Raji (cell line): ENCODE data around the gene ABCA13.

Source experiments
- POLR2A ChIP-seq: IDR thresholded peaks from 2 replicates; pipeline ENCODE4 v1.6.1; 2011; ENCODE audit warnings: low read depth, low read length, control low read depth; ENCODE audit not compliant: insufficient read depth

ABCA13 gene

GRCh38 chr7:48355346-48355745, 184.1 kb downstream of the ABCA13 start:
- no peak for TF ChIP-seq POLR2A

GRCh38 chr7:48360574-48360973, 189.3 kb downstream of the ABCA13 start:
- no peak for TF ChIP-seq POLR2A

GRCh38 chr7:48363174-48363573, 191.9 kb downstream of the ABCA13 start:
- TF ChIP-seq POLR2A, result no peak

- no peak for TF ChIP-seq POLR2A
These were observed 193.8 kb downstream of the ABCA13 start for GRCh38 chr7:48365010-48365409.

DNA sequence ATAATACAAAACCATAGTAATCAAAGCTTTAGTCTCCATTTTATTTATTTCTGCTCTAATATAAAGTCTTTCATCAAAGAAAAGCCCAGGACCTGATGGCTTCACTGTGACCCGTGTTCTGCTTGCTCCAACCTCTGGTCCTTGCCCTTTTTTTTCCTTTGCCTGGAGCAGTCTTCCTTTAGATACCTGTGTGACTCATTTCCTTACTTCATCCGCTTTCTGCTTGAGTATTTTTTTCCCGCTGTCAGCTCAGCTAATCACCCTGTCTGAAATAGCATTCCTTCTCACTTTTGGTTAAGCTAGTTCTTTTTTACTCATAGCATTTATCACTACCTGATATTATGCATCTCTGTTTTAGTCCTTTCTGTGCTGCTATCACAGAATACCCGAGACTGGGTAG, 194.8 kb downstream of the ABCA13 start:
- TF ChIP-seq POLR2A, result no peak

DNA sequence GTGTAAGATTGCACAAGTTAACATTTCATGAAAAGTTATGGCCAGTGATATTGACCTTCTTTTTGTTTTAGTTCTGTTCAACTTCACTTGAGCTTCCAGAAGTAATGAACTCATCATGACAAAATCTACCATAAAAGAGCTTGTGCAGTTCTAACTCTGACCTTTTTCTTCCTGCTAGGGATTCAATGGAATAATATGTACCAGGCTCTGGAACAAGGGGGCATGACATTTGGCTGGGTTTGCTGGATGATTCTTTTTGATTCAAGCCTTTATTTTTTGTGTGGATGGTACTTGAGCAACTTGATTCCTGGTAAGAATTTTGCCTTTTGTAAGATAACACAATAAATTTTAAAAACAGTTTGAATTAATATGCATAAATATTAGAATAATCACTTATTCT, 205.0 kb downstream of the ABCA13 start:
- TF ChIP-seq POLR2A, result no peak

DNA sequence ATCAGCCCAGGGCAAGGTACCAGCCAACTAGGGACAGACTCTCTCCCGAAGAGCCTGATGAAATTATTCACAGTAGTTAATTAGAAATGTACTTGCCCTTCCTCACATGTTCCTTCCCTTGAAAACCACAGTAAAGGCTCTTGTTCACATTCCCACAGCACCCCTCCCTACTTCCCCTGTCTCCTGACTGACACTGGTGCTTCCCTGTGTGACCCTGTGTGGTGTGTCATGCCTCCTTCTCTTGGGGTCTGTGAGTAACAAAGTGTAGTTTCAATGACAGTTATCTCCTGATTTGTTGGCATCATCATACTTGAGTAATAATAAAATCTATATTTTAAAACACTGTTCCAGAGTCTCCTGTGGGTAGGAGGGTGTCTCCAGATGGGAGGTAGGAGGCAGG, 209.7 kb downstream of the ABCA13 start:
- TF ChIP-seq POLR2A, result no peak

- TF ChIP-seq POLR2A, result no peak
These were observed 210.3 kb downstream of the ABCA13 start for GRCh38 chr7:48381571-48381970.

GRCh38 chr7:48384180-48384752, 213.0 kb downstream of the ABCA13 start:
- TF ChIP-seq POLR2A, result no peak

- TF ChIP-seq POLR2A, result no peak
These were observed 216.7 kb downstream of the ABCA13 start for GRCh38 chr7:48387932-48388331.

DNA sequence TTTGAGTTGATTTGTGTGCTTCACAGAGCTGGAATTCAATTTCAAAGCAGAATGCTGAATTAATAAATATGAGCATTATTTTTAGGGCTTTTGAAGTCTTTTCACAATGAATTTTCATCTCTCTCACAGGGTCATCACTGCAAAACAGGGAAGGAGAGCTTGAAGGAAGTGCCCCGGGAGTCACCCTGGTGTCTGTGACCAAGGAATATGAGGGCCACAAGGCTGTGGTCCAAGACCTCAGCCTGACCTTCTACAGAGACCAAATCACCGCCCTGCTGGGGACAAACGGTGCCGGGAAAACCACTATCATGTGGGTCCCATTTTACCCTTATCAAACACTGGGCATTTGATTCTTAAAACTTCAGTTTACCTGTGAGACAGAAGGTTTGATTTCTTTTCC, 217.7 kb downstream of the ABCA13 start:
- TF ChIP-seq POLR2A, result no peak

DNA sequence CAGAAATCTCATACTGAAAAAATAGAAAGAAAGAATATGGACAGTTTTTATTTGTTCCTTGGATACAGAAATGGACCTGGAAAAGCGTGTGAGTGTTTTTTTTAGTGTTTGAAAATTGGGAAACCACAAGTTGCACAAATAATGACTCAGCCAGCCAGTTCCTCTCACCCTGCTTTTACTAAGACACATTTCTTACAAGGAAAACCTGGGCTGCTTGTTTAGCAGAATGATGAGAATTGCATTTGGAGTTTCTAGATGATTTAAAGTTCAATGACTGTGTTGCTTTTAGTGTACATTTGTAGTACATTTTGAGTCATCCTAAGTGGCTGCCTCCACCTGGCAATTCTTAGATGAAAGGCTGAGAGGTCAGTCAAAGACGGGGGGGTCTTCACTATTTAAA, 218.7 kb downstream of the ABCA13 start:
- TF ChIP-seq POLR2A, result no peak

DNA sequence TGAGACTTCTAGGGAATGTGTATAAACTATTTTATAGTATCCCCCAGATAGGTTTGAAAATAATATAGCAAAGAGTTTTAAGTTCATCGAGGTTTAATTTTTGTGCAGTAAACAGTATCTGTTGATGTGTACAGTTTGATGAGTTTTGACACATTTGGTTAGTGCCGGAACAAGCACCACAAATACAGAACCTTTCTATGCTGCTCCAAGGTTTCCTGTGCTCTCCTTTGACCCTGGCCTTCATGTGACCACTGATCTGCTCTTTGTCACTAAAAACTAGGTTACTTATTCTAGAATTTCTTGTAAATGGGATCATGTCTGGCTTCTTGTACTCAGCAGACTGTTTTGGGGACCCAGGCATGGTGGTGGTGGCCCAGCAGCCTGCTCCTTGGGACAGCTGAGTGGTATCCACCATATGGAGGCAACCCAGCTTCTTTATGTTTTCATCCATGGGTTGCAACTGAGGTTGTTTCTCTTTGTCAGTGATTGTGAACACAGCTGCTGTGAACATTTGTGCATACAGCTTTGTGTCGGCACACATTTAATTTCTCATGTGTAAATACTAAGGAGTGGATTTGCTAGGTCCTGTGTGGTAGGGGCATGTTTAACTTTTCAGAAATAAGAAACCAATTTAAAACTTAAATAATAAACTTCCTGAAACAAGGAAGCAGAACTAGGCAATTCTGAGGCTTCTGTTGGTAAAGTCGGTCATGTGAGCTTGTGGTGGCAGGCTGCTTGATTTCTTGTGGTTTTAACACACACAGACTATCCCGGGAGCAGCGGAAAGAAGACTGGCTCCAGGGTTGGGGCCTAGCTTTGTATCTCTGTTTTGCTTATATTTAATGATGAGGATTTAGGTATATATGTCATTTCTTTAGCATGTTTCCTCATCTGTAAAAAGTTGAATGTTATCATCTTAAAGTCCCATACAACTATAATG, 219.4 kb downstream of the ABCA13 start:
- no peak for TF ChIP-seq POLR2A

- no peak for TF ChIP-seq POLR2A
These were observed 226.9 kb downstream of the ABCA13 start for GRCh38 chr7:48398191-48398590.

DNA sequence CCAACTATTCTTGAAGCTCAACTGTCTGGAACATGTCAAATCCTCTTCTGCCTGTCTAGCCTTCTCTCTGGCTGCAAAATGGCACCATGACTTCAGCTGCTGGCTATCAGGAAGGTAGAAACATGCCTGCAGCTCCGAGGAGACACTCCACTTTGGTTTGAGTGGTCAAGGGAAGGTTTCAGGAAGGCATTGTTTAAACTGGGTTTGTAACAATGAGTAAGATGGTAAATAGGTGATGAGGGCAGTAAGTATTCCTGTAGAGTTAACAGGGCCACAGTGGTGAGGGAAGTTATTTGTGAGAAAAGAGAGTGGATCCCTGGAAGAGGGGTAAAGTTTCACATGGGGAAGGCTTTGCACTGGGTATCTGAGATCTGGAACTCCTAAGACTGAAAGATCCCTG, 231.5 kb downstream of the ABCA13 start:
- no peak for TF ChIP-seq POLR2A

DNA sequence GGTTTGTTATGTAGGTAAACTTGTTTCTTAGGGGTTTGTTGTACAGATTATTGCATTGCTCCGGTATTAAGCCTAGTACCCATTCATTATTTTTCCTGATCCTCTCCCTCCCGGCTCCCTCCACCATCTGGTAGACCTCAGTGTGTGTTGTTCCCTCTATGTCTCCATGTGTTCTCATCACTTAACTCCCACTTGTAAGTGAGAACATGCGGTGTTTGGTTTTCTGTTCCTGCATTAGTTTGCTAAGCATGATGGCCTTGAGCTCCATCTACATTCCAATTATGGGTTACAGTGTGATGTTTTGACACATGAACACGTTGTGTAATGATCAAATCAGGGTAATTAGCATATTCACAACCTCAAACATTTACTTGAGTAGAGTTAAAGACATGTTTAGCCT, 237.5 kb downstream of the ABCA13 start:
- TF ChIP-seq POLR2A, result no peak

DNA sequence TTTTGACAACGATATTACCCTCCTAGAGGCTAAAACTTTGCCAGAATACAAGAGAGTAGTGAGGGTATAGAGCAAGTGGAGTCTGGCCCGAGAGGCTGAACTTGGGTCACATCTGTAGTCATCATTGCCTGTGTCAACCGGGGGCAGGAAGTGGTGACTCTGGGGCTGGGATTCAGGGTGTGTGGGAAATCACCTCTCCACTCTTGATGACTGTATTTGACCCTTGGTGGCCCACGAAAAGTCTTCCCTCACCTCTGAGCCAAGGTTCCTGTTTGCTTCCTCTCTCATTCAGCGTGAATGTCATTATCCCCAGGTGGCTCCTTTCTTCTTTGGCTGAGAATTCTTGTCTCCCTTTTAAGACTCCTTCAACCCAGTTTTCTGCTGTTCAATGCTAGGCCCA, 240.4 kb downstream of the ABCA13 start:
- TF ChIP-seq POLR2A, result no peak

DNA sequence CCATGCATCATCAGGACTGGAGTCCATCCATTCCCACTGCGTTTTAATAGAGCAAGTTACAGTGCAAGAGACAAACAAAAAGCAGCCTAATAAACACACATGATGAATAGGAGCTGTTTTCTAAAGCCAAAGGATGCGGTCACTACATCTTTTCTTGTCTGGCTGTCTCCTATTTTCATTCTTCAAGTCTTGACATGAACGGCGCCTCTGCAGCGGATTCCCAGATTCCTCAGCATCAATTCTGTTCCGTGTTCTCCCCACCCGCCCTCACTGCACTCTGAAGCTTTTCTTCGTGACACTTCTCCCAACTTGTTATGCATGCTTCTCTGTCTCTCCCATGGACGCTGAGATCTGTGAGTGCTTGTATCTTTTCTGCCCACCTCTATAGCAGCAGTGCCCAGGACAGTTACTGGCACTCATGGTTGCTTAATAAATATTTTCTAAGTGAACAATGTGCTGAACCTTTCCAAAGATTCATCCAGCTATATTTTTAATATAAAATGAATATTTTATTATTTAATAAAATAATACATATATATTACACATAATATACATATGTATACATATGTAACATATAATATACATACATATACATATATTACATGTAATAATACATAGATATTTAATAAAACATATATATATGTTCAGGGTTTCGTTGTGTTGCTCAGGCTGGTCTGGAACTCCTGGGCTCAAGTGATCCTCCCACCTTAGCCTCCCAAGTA, 242.9 kb downstream of the ABCA13 start:
- TF ChIP-seq POLR2A, result no peak
